C4-2B (cell line): Measurements from ENCODE around the gene SECISBP2.

Source experiments
- CTCF ChIP-seq: fragments of 450-650 bp; conservative IDR thresholded peaks from 2 replicates; pipeline ENCODE4 v1.5.1; 2017; ENCODE audit warnings: mild to moderate bottlenecking
- ZFX ChIP-seq: fragments of 450-650 bp; IDR thresholded peaks from 2 replicates; pipeline ENCODE4 v1.6.1; 2017

DNA sequence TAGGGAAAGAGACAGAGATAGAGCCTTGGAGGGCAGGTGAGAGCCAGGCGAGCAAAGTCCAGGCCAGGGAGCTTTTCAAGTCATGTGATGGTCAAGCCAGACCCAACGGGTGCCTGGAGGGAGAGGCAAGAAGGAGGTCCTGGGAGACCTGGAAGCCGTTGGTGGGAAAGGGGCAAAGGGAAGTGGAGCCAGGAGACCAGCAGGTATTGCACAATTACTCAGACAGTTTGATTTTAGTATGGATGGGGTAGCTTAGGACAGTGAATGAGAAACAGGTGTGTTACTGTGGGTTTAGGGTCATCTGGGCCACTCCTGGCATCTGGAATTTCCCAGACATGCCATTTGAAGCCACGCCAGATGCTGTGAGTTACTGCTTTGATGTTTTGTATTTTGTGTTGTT lies 5.1 kb downstream of the SECISBP2 start:
- TF ChIP-seq CTCF, result no peak
- TF ChIP-seq ZFX, result no peak
